IPS DF 4.7 (cell line): ENCODE measurements around the gene IQCK.
"Not testable (repeated sequence)": the region's sequence is repeated elsewhere in the genome, so short reads cannot be mapped to it uniquely, and the experiment has no call there.

ENCODE experiments used
- DNase-seq: peaks from one replicate; pipeline ENCODE4 v3.0.0-alpha.2; 2013; ENCODE audit warnings: low spot score; ENCODE audit errors: extremely low read depth

The IQCK gene

GRCh38 chr16:19717741-19718623 lies at the start of gene IQCK, which contains the start of gene KNOP1:
Gene IQCK, plus strand, starts transcription at chr16:19718271. Its CDS starts 36 bp downstream, at chr16:19718307.
Gene KNOP1, minus strand, starts transcription at chr16:19718227. Its CDS starts 3,192 bp downstream, at chr16:19715035.
- peak; percentile 74 for DNase-seq

DNA sequence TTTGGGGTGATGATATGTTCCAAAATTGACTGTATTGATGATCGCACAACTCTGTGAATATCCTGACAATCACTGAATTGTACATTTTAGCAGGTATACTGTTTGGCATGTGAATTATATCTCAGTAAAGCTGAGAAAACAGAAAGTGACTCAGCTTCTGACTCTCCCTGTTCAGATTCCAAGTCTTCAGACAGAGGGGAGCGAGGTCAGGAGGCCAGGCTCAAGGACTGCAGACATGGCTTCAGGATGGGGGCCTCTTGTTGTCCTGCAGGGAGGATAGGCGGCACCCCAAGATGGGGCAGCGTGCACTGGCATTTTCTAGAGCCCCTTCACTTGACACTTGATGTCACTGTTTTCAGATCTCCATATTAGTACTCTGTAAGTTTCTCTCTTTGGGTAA lies 45.7 kb upstream of the IQCK start:
- no peak for DNase-seq

- DNase-seq: no peak
Observed at GRCh38 chr16:19674485-19674884, 43.6 kb upstream of the IQCK start.

DNA sequence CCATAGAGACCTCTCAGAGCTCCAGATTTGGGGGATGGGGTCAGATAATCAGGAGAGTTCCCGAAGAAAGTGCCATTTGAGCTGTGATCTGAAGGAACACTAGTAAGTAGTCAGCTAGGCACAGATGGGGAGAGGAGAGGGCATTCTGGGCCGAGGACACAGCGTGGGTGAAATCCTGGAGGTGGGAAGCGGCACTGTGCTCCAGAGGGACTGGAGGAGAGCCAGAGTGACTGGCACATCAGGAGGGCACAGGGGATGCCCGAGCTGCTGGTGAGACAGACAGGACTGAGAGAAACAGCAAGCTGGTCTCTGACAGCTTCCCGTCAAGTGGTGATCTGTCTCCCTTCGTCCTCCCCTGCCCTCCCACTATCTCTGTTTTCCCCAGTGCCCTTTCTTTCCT lies 40.7 kb upstream of the IQCK start:
- no peak for DNase-seq

- no peak for DNase-seq
Observed at GRCh38 chr16:19678804-19679203, 39.3 kb upstream of the IQCK start.

DNA sequence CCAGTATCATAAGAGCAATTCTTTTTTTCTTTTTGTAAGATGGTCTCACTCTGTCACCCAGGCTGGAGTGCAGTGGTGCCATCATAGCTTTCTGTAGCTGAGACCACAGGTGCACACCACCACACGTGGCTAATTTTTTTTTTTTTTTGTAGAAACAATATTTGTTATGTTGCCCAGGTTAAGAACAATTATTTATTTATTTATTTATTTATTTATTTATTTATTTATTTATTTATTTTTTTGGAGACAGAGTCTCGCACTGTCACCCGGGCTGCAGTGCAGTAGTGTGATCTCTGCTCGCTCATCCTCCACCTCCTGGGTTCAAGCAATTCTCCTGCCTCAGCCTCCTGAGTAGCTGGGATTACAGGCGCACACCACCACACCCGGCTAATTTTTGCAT lies 38.8 kb upstream of the IQCK start:
- DNase-seq: not testable (repeated sequence)

DNA sequence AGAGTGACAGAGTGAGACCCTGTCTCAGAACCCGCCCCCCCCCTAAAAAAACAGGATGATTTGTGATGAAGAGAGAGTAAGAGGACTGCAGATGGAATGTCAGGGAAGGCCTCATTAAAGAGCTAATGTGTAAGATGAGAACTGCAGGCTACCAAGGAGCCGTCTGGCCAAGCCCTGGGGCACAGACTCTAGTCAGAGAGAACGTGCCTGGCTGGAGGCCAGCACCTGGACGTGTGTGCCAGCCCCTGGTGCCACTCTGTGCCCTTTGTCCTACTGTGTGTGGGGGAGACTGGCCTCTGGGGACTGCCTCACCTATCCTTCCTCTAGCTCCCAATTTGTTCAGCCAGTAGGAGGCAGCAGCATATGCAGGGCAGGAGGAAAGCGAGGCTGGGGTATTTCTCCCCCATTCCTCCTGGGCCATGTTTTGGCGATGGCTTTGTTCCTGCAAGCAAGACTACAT lies 37.2 kb upstream of the IQCK start:
- DNase-seq: no peak

DNA sequence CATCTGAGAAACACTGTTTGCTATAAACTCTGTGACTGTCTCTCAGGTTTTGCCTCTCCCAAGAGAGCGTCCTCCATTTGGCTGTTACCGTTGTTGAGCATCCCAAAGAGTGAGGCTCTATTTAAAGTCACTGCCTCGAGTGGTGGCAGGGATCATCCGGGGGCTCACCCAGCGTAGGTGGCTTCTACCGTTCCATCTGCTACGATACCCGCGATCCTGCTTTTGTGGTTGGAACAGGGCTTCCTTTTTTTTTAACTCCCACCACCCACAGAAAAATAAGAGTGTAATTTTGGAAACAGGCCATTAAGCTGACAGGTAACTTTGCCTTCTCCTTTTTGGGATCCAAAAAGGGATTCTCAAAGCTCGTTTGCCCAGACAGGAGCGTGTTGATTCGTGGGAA lies 36.4 kb upstream of the IQCK start:
- DNase-seq: no peak

GRCh38 chr16:19683453-19684236 lies 34.4 kb upstream of the IQCK start:
- no peak for DNase-seq

GRCh38 chr16:19685176-19685575 lies 32.9 kb upstream of the IQCK start:
- DNase-seq: no peak

DNA sequence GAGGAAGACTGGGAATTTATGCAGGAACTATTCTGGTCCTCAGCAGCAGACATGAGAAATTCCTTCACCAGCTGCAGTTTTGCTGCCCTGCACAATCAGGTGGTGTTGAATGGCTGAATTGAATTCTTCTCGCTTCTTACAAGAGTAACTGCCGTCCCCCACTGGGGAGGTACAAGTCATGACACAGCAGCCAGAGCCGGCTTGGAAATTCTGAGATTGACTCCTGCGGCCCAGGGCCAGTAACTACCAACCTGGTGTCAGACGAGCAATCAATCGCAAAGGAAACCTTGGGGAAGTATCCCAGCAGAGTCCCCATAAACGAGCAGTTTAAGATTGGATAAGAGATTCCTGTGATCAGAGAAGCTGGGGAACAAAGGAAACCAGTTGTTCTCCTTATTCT lies 30.8 kb upstream of the IQCK start:
- no peak for DNase-seq

DNA sequence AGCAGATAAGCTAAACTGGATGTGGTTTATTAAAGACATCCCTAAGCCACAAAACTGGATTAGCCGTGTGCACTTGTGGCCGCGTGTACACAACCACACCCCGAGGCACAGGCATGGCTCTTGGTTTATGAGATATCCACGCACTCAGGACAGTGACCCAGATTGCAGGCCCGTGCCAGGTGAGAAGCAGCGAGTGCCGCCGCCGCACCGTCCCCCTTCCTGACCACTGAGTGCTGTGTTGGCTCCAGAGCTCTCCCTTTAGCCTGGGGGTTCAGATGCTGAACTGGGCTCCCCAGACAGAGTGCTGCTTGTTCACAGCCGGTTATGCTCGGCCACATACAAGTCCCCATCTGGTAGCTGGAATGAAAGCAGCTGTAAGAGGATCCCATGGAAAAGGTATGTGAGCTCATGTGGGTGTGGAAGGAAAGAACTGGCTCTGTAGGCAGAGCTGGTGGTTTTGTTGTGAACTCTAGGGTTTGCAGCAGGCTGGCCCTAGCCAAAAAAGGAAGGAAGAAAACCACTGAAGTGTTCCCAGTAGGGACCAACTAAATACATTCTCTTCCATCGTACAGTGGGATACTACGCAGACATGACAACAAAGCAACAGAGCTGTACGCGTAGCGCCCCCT lies 29.6 kb upstream of the IQCK start:
- DNase-seq: no peak

DNA sequence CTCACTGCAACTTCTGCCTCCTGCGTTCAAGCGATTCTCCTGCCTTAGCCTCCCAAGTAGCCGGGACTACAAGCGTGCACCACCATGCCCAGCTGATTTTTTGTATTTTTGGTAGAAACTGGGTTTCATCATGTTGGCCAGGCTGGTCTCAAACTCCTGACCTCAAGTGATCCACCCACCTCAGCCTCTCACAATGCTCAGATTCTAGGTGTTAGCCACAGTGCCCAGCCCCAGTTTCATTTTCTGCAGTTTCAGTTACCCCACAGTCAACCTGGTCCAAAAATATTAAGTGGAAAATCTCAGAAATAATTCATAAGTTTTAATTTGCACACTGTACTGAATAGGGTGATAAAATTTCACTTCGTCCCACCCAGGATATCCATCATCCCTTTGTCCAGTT lies 28.7 kb upstream of the IQCK start:
- DNase-seq: no peak

- DNase-seq: no peak
Observed at GRCh38 chr16:19690196-19690595, 27.9 kb upstream of the IQCK start.

DNA sequence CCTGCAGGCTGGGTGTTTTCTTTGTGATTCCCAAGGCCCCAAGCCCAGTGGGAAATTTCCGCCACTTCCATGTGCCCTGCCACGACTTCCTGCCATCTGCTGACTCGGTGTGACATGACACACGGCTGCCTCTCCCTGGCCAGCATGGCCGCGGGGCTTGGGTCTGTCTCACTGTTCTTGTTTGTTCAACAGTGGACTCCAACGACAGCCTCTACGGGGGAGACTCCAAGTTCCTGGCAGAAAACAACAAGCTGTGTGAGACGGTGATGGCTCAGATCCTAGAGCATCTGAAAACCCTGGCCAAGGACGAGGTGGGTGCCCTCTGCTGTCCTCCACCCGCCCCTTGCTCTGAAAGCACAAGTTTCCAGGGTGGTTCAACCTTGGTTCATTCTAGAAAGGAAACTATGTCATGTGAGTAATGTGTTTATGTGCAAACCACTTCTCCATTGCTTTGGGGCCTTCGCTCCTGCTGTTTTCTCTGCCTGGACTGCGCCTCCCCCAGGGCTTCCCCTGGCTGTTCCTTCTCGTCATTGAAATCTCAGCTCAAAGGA lies 26.8 kb upstream of the IQCK start:
- no peak for DNase-seq

DNA sequence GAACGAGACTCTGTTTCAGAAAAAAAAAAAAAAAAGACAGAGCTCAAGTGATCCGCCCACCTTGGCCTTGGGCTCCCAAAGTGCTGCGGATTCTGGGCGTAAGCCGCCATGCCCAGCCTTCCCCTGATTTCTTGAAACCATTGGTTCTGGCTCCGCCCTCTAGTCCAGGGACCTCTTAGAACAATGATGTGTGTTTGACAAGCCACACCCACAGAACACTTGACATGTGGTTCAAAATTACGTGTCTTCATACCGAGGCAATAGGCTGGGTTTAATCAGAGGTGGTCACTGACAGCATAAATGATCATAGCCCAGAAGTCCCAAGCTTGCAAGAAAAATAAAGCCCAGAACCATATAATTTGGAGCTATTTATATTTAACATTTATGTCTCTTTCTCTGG lies 23.1 kb upstream of the IQCK start:
- DNase-seq: no peak

DNA sequence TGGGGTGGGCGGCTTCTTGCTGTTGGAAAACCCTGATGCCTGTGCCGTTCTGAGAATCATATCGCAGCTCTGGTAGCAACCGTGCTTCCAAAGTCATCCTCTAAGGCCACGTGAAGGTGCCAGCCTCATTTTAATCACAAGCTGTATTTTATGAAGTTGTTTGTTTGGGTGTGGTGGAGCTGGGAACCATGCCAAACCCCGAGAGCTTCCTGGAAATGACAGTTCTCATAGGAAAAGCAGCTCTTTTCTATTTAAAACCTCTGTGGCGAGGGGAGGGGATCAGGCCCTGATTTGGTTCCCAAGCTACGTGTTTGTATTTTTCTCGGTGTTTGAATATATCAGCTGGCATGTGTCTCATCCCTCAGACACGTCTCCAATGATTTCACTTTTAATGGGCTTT lies 21.7 kb upstream of the IQCK start:
- DNase-seq: no peak

DNA sequence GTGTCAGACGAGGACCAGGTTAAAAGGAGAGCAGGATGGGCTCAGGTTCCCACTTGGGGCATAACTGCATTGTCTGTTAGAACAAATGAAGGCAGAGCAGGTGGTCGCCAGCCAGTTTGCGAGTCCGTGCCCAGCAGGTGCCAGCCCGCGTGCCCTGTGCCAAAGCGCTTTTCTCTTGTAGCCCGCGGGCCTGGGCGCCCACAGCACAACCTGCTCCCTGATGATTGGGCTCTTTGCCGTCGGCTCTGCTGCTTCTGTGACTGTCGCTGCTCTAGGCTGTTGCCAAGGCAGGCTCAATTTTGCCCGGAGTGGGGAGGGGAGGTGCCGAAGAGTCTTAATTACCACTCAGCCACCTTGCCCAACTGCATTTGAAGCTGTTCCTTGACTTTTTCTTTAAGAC lies 21.1 kb upstream of the IQCK start:
- no peak for DNase-seq

DNA sequence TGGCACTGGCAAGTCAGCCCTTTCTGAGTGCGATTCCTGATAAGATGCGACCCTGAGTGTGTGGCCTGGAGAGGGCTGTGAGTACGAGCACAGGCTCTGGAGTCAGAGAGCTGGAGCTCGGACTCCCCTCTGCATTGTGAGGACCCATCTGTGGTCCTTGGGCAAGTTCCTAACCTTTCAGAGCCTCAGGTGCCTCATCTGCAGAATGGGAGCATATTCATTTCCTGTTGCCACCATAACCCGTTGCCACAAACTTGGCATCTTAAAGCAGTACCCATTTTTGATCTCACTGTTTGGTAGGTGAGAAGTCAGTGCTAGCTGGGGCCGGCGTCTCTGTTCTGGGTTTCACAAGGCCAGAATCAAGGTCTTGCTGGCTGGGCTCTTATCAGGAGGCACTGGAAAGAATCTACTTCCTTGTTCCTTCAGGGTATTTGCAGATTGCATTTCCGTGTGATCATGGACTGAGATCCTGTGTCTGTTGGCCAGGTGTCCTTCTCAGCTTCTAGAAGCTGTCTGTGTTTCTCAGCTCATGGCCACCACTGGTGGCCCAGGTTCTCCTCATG lies 20.2 kb upstream of the IQCK start:
- DNase-seq: no peak

- DNase-seq: no peak
Observed at GRCh38 chr16:19698480-19699465, 19.3 kb upstream of the IQCK start.
